Fibroblast of lung (primary cell): Measurements from ENCODE around the gene GALNT1. TPM values are rescaled to one million over a fixed set of nuclear protein-coding genes. Genes with fewer than 3 reads are reported as not detected.

ENCODE experiments used
- DNase-seq, 2 donors: peaks; one replicate each; pipeline versions ENCODE4 v3.0.0 to v3.0.0-alpha.2; 2010; ENCODE audit warnings: low read depth in 2 of 2
- H2AFZ ChIP-seq: 2 replicates; pipeline ENCODE4 v1.5.1; 2012; ENCODE audit warnings: low read length, control low read depth, inconsistent platforms
- H3K27ac ChIP-seq: 2 replicates; pipeline ENCODE4 v1.5.1; 2011; ENCODE audit warnings: low read length, control low read depth; ENCODE audit not compliant: insufficient read depth
- H3K27me3 ChIP-seq: 2 replicates; pipeline ENCODE4 v1.5.1; 2011; ENCODE audit warnings: mild to moderate bottlenecking, low read length; ENCODE audit not compliant: control insufficient read depth, insufficient read depth
- H3K36me3 ChIP-seq: 2 replicates; pipeline ENCODE4 v1.5.1; 2011; ENCODE audit warnings: low read length; ENCODE audit not compliant: control insufficient read depth, insufficient read depth
- H3K4me1 ChIP-seq: 2 replicates; pipeline ENCODE4 v1.5.1; 2011; ENCODE audit warnings: low read length; ENCODE audit not compliant: control insufficient read depth, insufficient read depth; ENCODE audit errors: extremely low read depth
- H3K4me2 ChIP-seq: 2 replicates; pipeline ENCODE4 v1.5.1; 2011; ENCODE audit warnings: low read length, control low read depth; ENCODE audit not compliant: insufficient read depth; ENCODE audit errors: extremely low read depth
- H3K4me3 ChIP-seq, 4 experiments: fragments of 200-600 bp in 1 of 4; sonication (generic) in 1 of 4; replicated peaks in 1 of 4; 2 replicates each; pipeline ENCODE4 v1.5.1; 2011 to 2016; ENCODE audit warnings: low read length in 4 of 4, low read depth in 3 of 4, mild to moderate bottlenecking in 3 of 4, control low read depth in 2 of 4, inconsistent platforms in 1 of 4, mixed read lengths in 1 of 4; ENCODE audit not compliant: insufficient read depth in 1 of 4; ENCODE audit errors: control extremely low read depth in 1 of 4
- H3K79me2 ChIP-seq: 2 replicates; pipeline ENCODE4 v1.5.1; 2012; ENCODE audit warnings: mild to moderate bottlenecking, low read length, inconsistent platforms; ENCODE audit not compliant: control insufficient read depth, insufficient read depth
- H3K9ac ChIP-seq: 2 replicates; pipeline ENCODE4 v1.5.1; 2011; ENCODE audit warnings: mild to moderate bottlenecking, low read length, control low read depth; ENCODE audit not compliant: insufficient read depth
- H3K9me3 ChIP-seq: 2 replicates; pipeline ENCODE4 v1.5.1; 2012; ENCODE audit warnings: low read depth, low read length; ENCODE audit not compliant: control insufficient read depth, insufficient read depth
- H4K20me1 ChIP-seq: 2 replicates; pipeline ENCODE4 v1.5.1; 2011; ENCODE audit warnings: low read length; ENCODE audit not compliant: control insufficient read depth, insufficient read depth; ENCODE audit errors: extremely low read depth
- EZH2 ChIP-seq: IDR thresholded peaks from 2 replicates; pipeline ENCODE4 v1.5.1; 2012; ENCODE audit warnings: low read length, control low read depth, mild to moderate bottlenecking; ENCODE audit errors: missing control alignments
- polyA plus RNA-seq, 2 donors: library from polyadenylated mRNA; depleted of rRNA in 1 of 2; stranded (reverse) in 1 of 2; unstranded in 1 of 2; fragments of >200 nt; gene quantifications; 2 replicates each; pipeline ENCODE4 v1.2.1, GENCODE V29; 2011 to 2012; ENCODE audit warnings: missing spikeins in 1 of 2
- total RNA-seq: library from RNA; depleted of rRNA; stranded (reverse); fragments of >200 nt; gene quantifications from 2 replicates; pipeline ENCODE4 v1.2.1, GENCODE V29; 2014
- TF ChIP-seq, protein P1 (sequence below), 2 donors: IDR thresholded peaks in 1 of 2; conservative IDR thresholded peaks in 1 of 2; 1 replicate in 1 of 2; 2 replicates in 1 of 2; pipeline ENCODE4 v1.5.1; 2011 to 2012; ENCODE audit warnings: low read length in 2 of 2, control low read depth in 1 of 2, inconsistent platforms in 1 of 2, low read depth in 1 of 2, mild to moderate bottlenecking in 1 of 2

The GALNT1 gene
- total and polyA plus RNA-seq, 2 donors (not counting 1 experiment from before 2014, with no cell fraction given) = 31.7 to 53.3 TPM

DNA sequence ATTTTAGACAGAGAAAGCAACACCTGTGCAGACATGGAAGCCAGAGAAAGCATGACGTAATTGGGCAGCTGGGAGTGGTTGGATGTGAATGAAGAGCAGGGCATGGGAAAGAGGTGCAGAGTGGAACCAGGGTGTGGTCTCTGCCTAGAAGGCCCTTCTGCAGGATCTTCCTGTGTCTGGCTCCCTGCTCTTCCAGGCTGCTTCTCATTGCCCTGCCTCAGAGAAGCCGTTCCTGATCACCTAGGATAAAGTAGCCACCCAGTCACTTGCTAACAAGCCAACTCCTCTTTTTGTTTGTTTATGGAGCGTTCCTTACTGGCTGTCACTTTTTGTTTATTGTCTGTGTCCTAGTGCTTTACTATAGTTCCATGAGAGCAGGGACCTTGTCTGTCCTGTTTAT is 28.5 kb downstream of the GALNT1 start:
- Histone ChIP-seq H3K27ac (no peak overlapping the region), H3K27me3 (no peaks in the 10 kb centered on the region), H3K4me3 (no peak overlapping the region), H2AFZ (no peak overlapping the region), H3K4me1 (no peaks in the 10 kb centered on the region), H4K20me1 (no peaks in the 10 kb centered on the region), H3K36me3 (no peaks in the 10 kb centered on the region), H3K4me2 (no peak overlapping the region), H3K9me3 (no peaks in the 10 kb centered on the region), H3K9ac (no peak overlapping the region), H3K79me2 (no peaks in the 10 kb centered on the region)
- no peak for DNase-seq
- TF ChIP-seq EZH2 = no peak
- TF ChIP-seq, protein P1, sequence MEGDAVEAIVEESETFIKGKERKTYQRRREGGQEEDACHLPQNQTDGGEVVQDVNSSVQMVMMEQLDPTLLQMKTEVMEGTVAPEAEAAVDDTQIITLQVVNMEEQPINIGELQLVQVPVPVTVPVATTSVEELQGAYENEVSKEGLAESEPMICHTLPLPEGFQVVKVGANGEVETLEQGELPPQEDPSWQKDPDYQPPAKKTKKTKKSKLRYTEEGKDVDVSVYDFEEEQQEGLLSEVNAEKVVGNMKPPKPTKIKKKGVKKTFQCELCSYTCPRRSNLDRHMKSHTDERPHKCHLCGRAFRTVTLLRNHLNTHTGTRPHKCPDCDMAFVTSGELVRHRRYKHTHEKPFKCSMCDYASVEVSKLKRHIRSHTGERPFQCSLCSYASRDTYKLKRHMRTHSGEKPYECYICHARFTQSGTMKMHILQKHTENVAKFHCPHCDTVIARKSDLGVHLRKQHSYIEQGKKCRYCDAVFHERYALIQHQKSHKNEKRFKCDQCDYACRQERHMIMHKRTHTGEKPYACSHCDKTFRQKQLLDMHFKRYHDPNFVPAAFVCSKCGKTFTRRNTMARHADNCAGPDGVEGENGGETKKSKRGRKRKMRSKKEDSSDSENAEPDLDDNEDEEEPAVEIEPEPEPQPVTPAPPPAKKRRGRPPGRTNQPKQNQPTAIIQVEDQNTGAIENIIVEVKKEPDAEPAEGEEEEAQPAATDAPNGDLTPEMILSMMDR (conservative IDR thresholded peaks at IDR 0.05 in 1 of 2, IDR thresholded peaks at IDR 0.05 in 1 of 2; ENCODE audit: low read depth in 1 of 2, low read length in 2 of 2) = no peak

- H3K4me3 ChIP-seq = no peak overlapping the region
- TF ChIP-seq EZH2 = no peak
- TF ChIP-seq, protein P1 (conservative IDR thresholded peaks at IDR 0.05 in 1 of 2, IDR thresholded peaks at IDR 0.05 in 1 of 2; ENCODE audit: low read depth in 1 of 2, low read length in 2 of 2) = no peak
- DNase-seq = no peak
- no peaks in the 10 kb centered on the region for H3K36me3 ChIP-seq
- H3K4me2 ChIP-seq = no peak overlapping the region
- H4K20me1 ChIP-seq = no peaks in the 10 kb centered on the region
- H3K9me3 ChIP-seq = no peaks in the 10 kb centered on the region
- H3K27me3 ChIP-seq = no peaks in the 10 kb centered on the region
- H3K9ac ChIP-seq = no peak overlapping the region
- H3K79me2 ChIP-seq = no peaks in the 10 kb centered on the region
- no peak overlapping the region for H3K27ac ChIP-seq
- no peak overlapping the region for H2AFZ ChIP-seq
- H3K4me1 ChIP-seq = no peaks in the 10 kb centered on the region
Measured at GRCh38 chr18:35610724-35611123, 29.2 kb downstream of the GALNT1 start.

- Histone ChIP-seq H3K4me3 (no peak overlapping the region), H2AFZ (no peak overlapping the region), H3K4me2 (no peak overlapping the region), H3K9ac (no peak overlapping the region), H3K4me1 (no peaks in the 10 kb centered on the region), H3K27me3 (no peaks in the 10 kb centered on the region), H3K36me3 (no peaks in the 10 kb centered on the region), H3K79me2 (no peaks in the 10 kb centered on the region), H3K27ac (no peak overlapping the region), H4K20me1 (no peaks in the 10 kb centered on the region), H3K9me3 (no peaks in the 10 kb centered on the region)
- TF ChIP-seq, protein P1 (conservative IDR thresholded peaks at IDR 0.05 in 1 of 2, IDR thresholded peaks at IDR 0.05 in 1 of 2; ENCODE audit: low read depth in 1 of 2, low read length in 2 of 2) = no peak
- TF ChIP-seq EZH2 = no peak
- peak in 1 of 2 donors; percentile 50 for DNase-seq
Measured at GRCh38 chr18:35611518-35611917, 30.0 kb downstream of the GALNT1 start.
